Bronchus fibroblast of lung (primary cell): Measurements from ENCODE around the gene ZNF318. TPM values are rescaled to one million over a fixed set of nuclear protein-coding genes. Genes with fewer than 3 reads are reported as not detected.

Source experiments
- total RNA-seq: library from RNA; depleted of rRNA; stranded (reverse); fragments of >200 nt; gene quantifications from 2 replicates; pipeline ENCODE4 v1.2.3, GENCODE V29; 2015

ZNF318 gene
- total RNA-seq, result 5.4 and 6.2 TPM in 2 replicates

DNA sequence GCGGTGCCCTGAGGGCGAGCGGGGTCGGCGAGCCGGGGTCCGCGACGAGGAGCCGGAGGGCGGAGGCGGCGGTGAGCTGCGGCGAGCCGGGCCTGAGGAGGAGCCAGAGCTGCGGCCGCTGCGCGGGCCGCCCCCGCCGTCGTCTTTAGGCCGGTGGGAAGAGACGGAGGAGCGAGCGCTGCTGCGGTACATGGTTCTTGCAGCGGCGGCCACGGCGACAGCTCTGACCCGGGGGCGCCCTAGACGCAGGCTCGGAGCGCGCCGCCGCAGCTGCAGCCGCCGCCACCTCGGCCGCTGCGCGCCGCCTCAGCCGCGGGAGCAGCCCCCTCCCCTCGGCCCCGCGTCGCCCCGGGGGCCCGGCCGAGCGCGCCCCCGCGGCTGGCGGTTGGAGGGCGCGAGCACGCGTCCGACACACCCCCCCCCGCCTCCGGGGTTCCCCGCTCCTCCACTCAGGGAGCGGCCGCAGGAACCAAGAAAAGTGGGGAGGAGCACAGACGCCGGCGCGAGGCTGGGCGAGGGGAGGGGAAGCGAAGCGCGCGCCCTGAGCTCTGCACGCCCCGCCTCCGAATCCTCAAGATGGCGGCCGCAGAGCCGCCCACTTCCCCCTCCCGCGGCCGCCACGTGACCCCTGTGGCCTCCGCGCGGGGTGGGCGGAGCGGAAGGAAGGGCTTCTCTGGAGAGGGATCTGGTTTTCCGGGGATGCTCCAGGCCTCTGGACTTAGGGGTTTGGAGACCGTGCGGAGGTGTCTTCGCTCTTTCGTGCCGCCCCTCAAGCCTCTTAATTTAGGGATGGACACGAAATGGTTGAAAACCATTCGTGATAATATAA lies at the start of gene ZNF318:
TSS of gene ZNF318 (minus strand) at position 474 of the 829 bp plus-strand sequence. CDS start at position 192, 282 bp downstream.

GRCh38 chr6:43308101-43308989 lies 61.1 kb downstream of the ZNF318 start, which contains the start of gene CRIP3:
TSS of gene CRIP3 (minus strand) at chr6:43308826. CDS start at chr6:43308792, 34 bp downstream.

DNA sequence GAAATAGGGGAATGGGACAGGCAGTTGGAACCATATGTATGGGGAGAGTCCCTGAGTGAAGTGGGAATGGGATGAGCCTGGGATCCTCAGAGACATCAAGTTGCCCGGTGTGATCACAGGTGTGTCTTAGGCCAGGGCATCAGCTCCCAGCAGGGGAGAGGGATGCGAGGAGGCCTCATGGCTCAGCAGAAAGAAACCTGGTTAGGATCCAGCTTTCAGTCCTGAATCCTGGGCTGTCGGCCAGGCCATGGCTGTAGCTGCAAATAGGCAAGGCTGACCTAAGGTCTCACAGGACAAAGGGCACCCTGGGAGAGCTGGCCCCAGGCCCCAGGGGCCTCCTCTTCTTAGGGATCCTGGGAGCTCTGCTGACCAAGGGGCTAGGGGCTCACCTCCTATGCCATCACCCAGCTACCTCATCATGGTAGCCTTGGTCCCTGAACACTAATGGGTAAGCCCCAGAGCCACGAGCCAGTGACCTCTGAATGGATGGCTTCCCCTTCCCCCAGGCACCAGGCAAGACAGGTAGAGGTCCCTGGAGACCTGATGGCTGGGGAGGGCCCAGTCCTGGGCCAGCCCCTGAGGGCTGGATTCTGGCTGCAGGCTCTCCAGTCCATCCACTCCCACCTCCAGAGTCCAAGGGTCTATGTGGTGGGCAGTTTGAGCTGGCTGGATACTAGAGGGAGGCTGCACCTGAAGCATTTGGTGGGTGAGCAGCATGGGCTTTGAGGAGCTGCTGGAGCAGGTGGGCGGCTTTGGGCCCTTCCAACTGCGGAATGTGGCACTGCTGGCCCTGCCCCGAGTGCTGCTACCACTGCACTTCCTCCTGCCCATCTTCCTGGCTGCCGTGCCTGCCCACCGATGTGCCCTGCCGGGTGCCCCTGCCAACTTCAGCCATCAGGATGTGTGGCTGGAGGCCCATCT lies 71.5 kb downstream of the ZNF318 start, which contains the start of gene SLC22A7:
TSS of gene SLC22A7 (plus strand) at position 617 of the 921 bp plus-strand sequence. CDS start at position 716, 99 bp downstream.

Other genes with a start within 250 kb of the ZNF318 start
- gene SRF, start 198.4 kb downstream of the ZNF318 start, total RNA-seq, result 25.9 and 26.0 TPM in 2 replicates
- gene CUL9, start 187.5 kb downstream of the ZNF318 start, total RNA-seq, result 17.4 and 22.9 TPM in 2 replicates
- gene DNPH1, start 140.2 kb downstream of the ZNF318 start, total RNA-seq, result 70.2 and 74.8 TPM in 2 replicates
- gene TTBK1, start 126.2 kb downstream of the ZNF318 start, total RNA-seq, result under 0.01 TPM in 1 of 2 replicates, not detected in the other
- gene SLC22A7, start 71.4 kb downstream of the ZNF318 start, total RNA-seq, result not detected in 2 replicates
- gene CRIP3, start 60.8 kb downstream of the ZNF318 start, total RNA-seq, result not detected in 2 replicates
- gene ABCC10, start 57.9 kb upstream of the ZNF318 start, total RNA-seq, result 14.1 and 20.8 TPM in 2 replicates
- 1.0 and 1.5 TPM in 2 replicates for gene DLK2, start 85.9 kb upstream of the ZNF318 start, total RNA-seq
- gene TJAP1, start 107.9 kb upstream of the ZNF318 start, total RNA-seq, result 18.5 and 20.4 TPM in 2 replicates
- gene LRRC73, start 140.7 kb upstream of the ZNF318 start, total RNA-seq, result under 0.01 and 0.15 TPM in 2 replicates
- gene YIPF3, start 147.3 kb upstream of the ZNF318 start, total RNA-seq, result 110 and 117 TPM in 2 replicates
- 24.2 and 27.9 TPM in 2 replicates for gene POLR1C, start 147.4 kb upstream of the ZNF318 start, total RNA-seq
- gene XPO5, start 206.4 kb upstream of the ZNF318 start, total RNA-seq, result 15.2 and 15.5 TPM in 2 replicates
- gene POLH, start 206.5 kb upstream of the ZNF318 start, total RNA-seq, result 18.3 and 19.2 TPM in 2 replicates